ENCODE measurements around the gene PIP5K1B.

GRCh38 chr9:68707801-68708488 lies 2.9 kb downstream of the PIP5K1B start:
- TF ChIP-seq, protein P1, sequence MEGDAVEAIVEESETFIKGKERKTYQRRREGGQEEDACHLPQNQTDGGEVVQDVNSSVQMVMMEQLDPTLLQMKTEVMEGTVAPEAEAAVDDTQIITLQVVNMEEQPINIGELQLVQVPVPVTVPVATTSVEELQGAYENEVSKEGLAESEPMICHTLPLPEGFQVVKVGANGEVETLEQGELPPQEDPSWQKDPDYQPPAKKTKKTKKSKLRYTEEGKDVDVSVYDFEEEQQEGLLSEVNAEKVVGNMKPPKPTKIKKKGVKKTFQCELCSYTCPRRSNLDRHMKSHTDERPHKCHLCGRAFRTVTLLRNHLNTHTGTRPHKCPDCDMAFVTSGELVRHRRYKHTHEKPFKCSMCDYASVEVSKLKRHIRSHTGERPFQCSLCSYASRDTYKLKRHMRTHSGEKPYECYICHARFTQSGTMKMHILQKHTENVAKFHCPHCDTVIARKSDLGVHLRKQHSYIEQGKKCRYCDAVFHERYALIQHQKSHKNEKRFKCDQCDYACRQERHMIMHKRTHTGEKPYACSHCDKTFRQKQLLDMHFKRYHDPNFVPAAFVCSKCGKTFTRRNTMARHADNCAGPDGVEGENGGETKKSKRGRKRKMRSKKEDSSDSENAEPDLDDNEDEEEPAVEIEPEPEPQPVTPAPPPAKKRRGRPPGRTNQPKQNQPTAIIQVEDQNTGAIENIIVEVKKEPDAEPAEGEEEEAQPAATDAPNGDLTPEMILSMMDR (conservative IDR thresholded peaks at IDR 0.05; ENCODE audit: low read length), result no peak
- no peak for TF ChIP-seq EZH2phosphoT487 (IDR thresholded peaks at IDR 0.05; ENCODE audit: borderline replicate concordance)

Measured in Loucy (cell line).